MCF 10A (cell line): ENCODE data around the gene AGTRAP. TPM values are rescaled to one million over a fixed set of nuclear protein-coding genes. Genes with fewer than 3 reads are reported as not detected.

Experiments
- BruUV-seq: library from RNA; stranded (reverse); fragments of 400-500 nt; replicated peaks from 2 replicates; lab custom pipeline; 2021; lab: Mats Ljungman, UMichigan
- CTCF ChIA-PET: fragments of 300-600 bp; sonication (Branson Sonifier 250); formaldehyde crosslinking; extraction: SDS; loops from one replicate; lab custom pipeline; 2021; ENCODE audit warnings: antibody characterized with exemption, inconsistent platforms; lab: Yijun Ruan, JAX
- POLR2A ChIA-PET: fragments of 300-600, 350-650 bp; sonication (Branson Sonifier 250); formaldehyde crosslinking; extraction: SDS; loops from one replicate; lab custom pipeline; 2020; ENCODE audit warnings: antibody characterized with exemption, inconsistent platforms; lab: Yijun Ruan, JAX
- DNase-seq: peaks from one replicate; pipeline ENCODE4 v3.0.0-alpha.2; 2018; ENCODE audit not compliant: unreplicated experiment
- H3K27ac Mint-ChIP-seq: one replicate; pipeline ENCODE4 v1.8.0; 2022; ENCODE audit warnings: mild to moderate bottlenecking, low read depth, mixed read lengths; ENCODE audit not compliant: unreplicated experiment
- H3K27me3 Mint-ChIP-seq: one replicate; pipeline ENCODE4 v1.8.0; 2022; ENCODE audit warnings: mixed read lengths; ENCODE audit not compliant: insufficient read depth, unreplicated experiment
- H3K36me3 Mint-ChIP-seq: one replicate; pipeline ENCODE4 v1.8.0; 2022; ENCODE audit warnings: mild to moderate bottlenecking, moderate library complexity, mixed read lengths; ENCODE audit not compliant: insufficient read depth, unreplicated experiment
- H3K4me1 Mint-ChIP-seq: one replicate; pipeline ENCODE4 v1.8.0; 2022; ENCODE audit warnings: mixed read lengths; ENCODE audit not compliant: insufficient read depth, unreplicated experiment
- H3K4me3 Mint-ChIP-seq: one replicate; pipeline ENCODE4 v1.8.0; 2022; ENCODE audit warnings: mild to moderate bottlenecking, moderate library complexity, mixed read lengths; ENCODE audit not compliant: unreplicated experiment
- H3K9me3 Mint-ChIP-seq: one replicate; pipeline ENCODE4 v1.8.0; 2022; ENCODE audit warnings: mixed read lengths; ENCODE audit not compliant: unreplicated experiment
- CTCF ChIP-seq: fragments of 200-600 bp; IDR thresholded peaks from one replicate; pipeline ENCODE4 v1.8.0; 2022; ENCODE audit warnings: antibody characterized with exemption, mild to moderate bottlenecking; ENCODE audit not compliant: unreplicated experiment
- intact Hi-C: fragments of 100-400 bp; cut with micrococcal nuclease; formaldehyde crosslinking; loops from 2 replicates; pipeline ENCODE4 v1.14.1; 2022
- total RNA-seq: library from RNA; stranded (reverse); gene quantifications from 2 replicates; pipeline ENCODE4 v1.2.3, GENCODE V29; 2022

The AGTRAP gene
- total RNA-seq, 1 experiment from 2014 or later: 73.1 TPM

GRCh38 chr1:11729498-11730428, 6.2 kb upstream of the AGTRAP start:
- POLR2A ChIA-PET: interaction anchor here (0.9 kb wide), 1 partner anchor 77 kb away, joined by 4 read pairs; no protein-coding TSS in a partner anchor
- H3K27ac Mint-ChIP-seq: no peak overlapping the region
- no peak overlapping the region for H3K4me3 Mint-ChIP-seq

GRCh38 chr1:11730429-11730891, 5.5 kb upstream of the AGTRAP start:
- DNase-seq: peak; percentile 68
- ChIA-PET POLR2A (interaction anchor here (0.9 kb wide), 1 partner anchor 77 kb away, joined by 4 read pairs; no protein-coding TSS in a partner anchor), CTCF (interaction anchor here (0.6 kb wide), 2 partner anchors 30 to 112 kb away, joined by 3 to 4 read pairs; no protein-coding TSS in a partner anchor)
- H3K36me3 Mint-ChIP-seq: no peaks in the 10 kb centered on the region
- H3K27ac Mint-ChIP-seq: no peak overlapping the region
- no peak for TF ChIP-seq CTCF
- no peak overlapping the region for H3K4me3 Mint-ChIP-seq
- H3K27me3 Mint-ChIP-seq: no peaks in the 10 kb centered on the region
- H3K9me3 Mint-ChIP-seq: no peaks in the 10 kb centered on the region
- BruUV-seq: no TSS peak
- H3K4me1 Mint-ChIP-seq: peaks cover 9% of the 10 kb centered on the region
- intact Hi-C loops: no loop called here

More at GRCh38 chr1:11729498-11730428, 6.2 kb upstream of the AGTRAP start:
- H3K27me3 Mint-ChIP-seq: no peaks in the 10 kb centered on the region
- DNase-seq: no peak
- CTCF ChIA-PET: no interaction called here
- peaks cover 9% of the 10 kb centered on the region for H3K4me1 Mint-ChIP-seq
- intact Hi-C loops: no loop called here
- BruUV-seq: no TSS peak
- no peaks in the 10 kb centered on the region for H3K36me3 Mint-ChIP-seq
- H3K9me3 Mint-ChIP-seq: no peaks in the 10 kb centered on the region
- no peak for TF ChIP-seq CTCF

- ChIA-PET CTCF (no interaction called here), POLR2A (no interaction called here)
- TF ChIP-seq CTCF: no peak
- Mint-ChIP-seq H3K4me3 (no peak overlapping the region), H3K9me3 (no peaks in the 10 kb centered on the region), H3K36me3 (no peaks in the 10 kb centered on the region), H3K27me3 (no peaks in the 10 kb centered on the region), H3K27ac (no peak overlapping the region), H3K4me1 (peaks cover 9% of the 10 kb centered on the region)
- no peak for DNase-seq
- intact Hi-C loops: no loop called here
- no TSS peak for BruUV-seq
Observed at GRCh38 chr1:11731691-11732283, 4.1 kb upstream of the AGTRAP start.

GRCh38 chr1:11733306-11733705, 2.6 kb upstream of the AGTRAP start:
- H3K4me3 Mint-ChIP-seq: no peak overlapping the region
- no peak for TF ChIP-seq CTCF
- peaks cover 16% of the 10 kb centered on the region for H3K4me1 Mint-ChIP-seq
- POLR2A ChIA-PET: no interaction called here
- intact Hi-C loops: no loop called here
- no peaks in the 10 kb centered on the region for H3K9me3 Mint-ChIP-seq
- H3K27me3 Mint-ChIP-seq: no peaks in the 10 kb centered on the region
- H3K27ac Mint-ChIP-seq: no peak overlapping the region
- CTCF ChIA-PET: no interaction called here
- no peaks in the 10 kb centered on the region for H3K36me3 Mint-ChIP-seq
- BruUV-seq: no TSS peak
- no peak for DNase-seq
